ENCODE measurements around the gene BPIFB6. TPM values are rescaled to one million over a fixed set of nuclear protein-coding genes. Genes with fewer than 3 reads are reported as not detected.

The BPIFB6 gene
- total and polyA plus RNA-seq, 2 donors (not counting 3 experiments of a cell fraction or from before 2014, with no cell fraction given), result not detected

DNA sequence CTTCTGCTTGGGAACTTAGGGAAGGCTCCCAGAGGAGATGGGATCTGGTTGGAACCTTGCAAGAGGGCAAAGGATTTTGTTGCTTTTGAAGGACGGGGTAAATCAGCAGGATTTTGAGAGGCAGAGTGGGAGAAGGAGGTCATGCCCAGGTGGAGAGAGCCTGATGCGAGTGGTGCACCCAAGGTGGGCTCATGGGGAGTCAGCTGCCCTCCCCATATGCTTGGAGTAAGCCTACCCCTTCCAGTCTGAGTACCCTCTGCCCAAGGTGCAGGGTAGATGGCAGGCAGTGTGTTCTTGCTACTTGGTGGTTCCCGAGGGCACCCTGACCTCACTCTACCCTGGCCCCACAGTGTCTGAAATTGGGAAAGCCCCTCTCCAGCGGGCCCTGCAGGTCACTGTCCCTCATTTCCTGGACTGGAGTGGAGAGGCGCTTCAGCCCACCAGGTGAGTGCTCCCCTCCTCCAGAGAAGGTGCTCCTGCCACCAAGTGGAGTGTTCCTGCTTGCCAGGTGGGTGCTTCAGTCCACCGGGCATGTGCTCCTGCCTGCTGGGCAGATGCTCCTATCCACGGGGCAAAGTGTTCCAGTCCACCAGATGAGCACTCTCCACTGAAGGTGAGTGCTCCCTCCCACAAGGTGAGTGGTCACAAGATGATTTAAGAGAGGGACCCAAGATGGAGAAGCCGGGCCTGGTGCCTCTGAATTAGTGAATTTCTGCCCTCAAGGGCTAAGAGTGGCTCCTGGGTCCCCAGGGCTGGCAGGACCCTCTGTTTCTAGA is 20.6 kb upstream of the BPIFB6 start:
- Histone ChIP-seq H2AFZ (ENCODE audit: low read depth, low read length) (no peak overlapping the region), H3K27me3 (ENCODE audit: control insufficient read depth in 2 of 2, insufficient read depth in 2 of 2, low read length in 2 of 2) (no peaks in the 10 kb centered on the region), H3K9me3 (replicated peaks; ENCODE audit: control insufficient read depth, insufficient read depth, low read length) (no peaks in the 10 kb centered on the region), H3K79me2 (ENCODE audit: control insufficient read depth, insufficient read depth, low read length) (no peaks in the 10 kb centered on the region), H3K4me1 (ENCODE audit: control insufficient read depth, extremely low read depth, insufficient read depth, low read length) (no peaks in the 10 kb centered on the region), H4K20me1 (replicated peaks; ENCODE audit: control insufficient read depth, extremely low read depth, insufficient read depth, low read length) (no peaks in the 10 kb centered on the region), H3K36me3 (ENCODE audit: control insufficient read depth in 2 of 2, extremely low read depth in 1 of 2, insufficient read depth in 2 of 2, low read length in 2 of 2) (no peaks in the 10 kb centered on the region), H3K9ac (replicated peaks; ENCODE audit: extremely low read depth, insufficient read depth, low read length) (no peak overlapping the region), H3K9me1 (replicated peaks; ENCODE audit: control insufficient read depth, extremely low read depth, insufficient read depth, low read length) (no peaks in the 10 kb centered on the region), H3K27ac (ENCODE audit: insufficient read depth, low read depth, low read length) (no peak overlapping the region), H3K4me2 (ENCODE audit: insufficient read depth, low read length) (no peak overlapping the region), H3K4me3 (replicated peaks in 1 of 3; ENCODE audit: insufficient read depth in 1 of 3, low read depth in 1 of 3, low read length in 3 of 3) (no peak overlapping the region)
- POLR2A ChIA-PET, result no interaction called here
- TF ChIP-seq JUN (IDR thresholded peaks at IDR 0.05; ENCODE audit: borderline replicate concordance, insufficient read depth, insufficient read length, low read depth) (no peak), FOS (IDR thresholded peaks at IDR 0.05; ENCODE audit: borderline replicate concordance, insufficient read depth, low read length) (no peak), MYC (IDR thresholded peaks at IDR 0.05; ENCODE audit: low read depth, low read length) (no peak), POLR2A (IDR thresholded peaks at IDR 0.05; ENCODE audit: low read depth, low read length) (no peak), EZH2 (IDR thresholded peaks at IDR 0.05; ENCODE audit: borderline replicate concordance, low read depth, low read length, severe bottlenecking) (no peak), POLR2AphosphoS5 (IDR thresholded peaks at IDR 0.05; ENCODE audit: insufficient read depth, low read depth, low read length) (no peak), GATA2 (IDR thresholded peaks at IDR 0.05; ENCODE audit: insufficient read depth, insufficient read length, low read depth, low read length) (no peak)
- TF ChIP-seq, protein P1, sequence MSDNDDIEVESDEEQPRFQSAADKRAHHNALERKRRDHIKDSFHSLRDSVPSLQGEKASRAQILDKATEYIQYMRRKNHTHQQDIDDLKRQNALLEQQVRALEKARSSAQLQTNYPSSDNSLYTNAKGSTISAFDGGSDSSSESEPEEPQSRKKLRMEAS (IDR thresholded peaks at IDR 0.05; ENCODE audit: insufficient read depth, insufficient read length), result no peak
- TF ChIP-seq, protein P2, sequence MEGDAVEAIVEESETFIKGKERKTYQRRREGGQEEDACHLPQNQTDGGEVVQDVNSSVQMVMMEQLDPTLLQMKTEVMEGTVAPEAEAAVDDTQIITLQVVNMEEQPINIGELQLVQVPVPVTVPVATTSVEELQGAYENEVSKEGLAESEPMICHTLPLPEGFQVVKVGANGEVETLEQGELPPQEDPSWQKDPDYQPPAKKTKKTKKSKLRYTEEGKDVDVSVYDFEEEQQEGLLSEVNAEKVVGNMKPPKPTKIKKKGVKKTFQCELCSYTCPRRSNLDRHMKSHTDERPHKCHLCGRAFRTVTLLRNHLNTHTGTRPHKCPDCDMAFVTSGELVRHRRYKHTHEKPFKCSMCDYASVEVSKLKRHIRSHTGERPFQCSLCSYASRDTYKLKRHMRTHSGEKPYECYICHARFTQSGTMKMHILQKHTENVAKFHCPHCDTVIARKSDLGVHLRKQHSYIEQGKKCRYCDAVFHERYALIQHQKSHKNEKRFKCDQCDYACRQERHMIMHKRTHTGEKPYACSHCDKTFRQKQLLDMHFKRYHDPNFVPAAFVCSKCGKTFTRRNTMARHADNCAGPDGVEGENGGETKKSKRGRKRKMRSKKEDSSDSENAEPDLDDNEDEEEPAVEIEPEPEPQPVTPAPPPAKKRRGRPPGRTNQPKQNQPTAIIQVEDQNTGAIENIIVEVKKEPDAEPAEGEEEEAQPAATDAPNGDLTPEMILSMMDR (IDR thresholded peaks at IDR 0.05; ENCODE audit: extremely low read depth in 1 of 2, insufficient read depth in 1 of 2, low read depth in 1 of 2, low read length in 2 of 2), result no peak
- FAIRE-seq (no peak), DNase-seq (ENCODE audit: low read depth, low spot score) (no peak)
- dilution Hi-C loops (cut with MboI; ENCODE audit: extremely low pct_ligation_motif_present, low sequenced_read_pairs), result no loop called here
- CTCF ChIA-PET, result interaction anchor here (1.5 kb wide), 1 partner anchor 57 kb away, joined by 4 read pairs; no protein-coding TSS in a partner anchor
- intact Hi-C loops (cut with micrococcal nuclease), result no loop called here
- BruUV-seq (replicated peaks), result no TSS peak

Measured in endothelial cell of umbilical vein (primary cell).